ENCODE data around the gene DGKB. TPM values are rescaled to one million over a fixed set of nuclear protein-coding genes. Genes with fewer than 3 reads are reported as not detected.

DGKB gene
- total and polyA plus RNA-seq, 2 experiments from 2014 or later: 0.28 to 1.7 TPM

DNA sequence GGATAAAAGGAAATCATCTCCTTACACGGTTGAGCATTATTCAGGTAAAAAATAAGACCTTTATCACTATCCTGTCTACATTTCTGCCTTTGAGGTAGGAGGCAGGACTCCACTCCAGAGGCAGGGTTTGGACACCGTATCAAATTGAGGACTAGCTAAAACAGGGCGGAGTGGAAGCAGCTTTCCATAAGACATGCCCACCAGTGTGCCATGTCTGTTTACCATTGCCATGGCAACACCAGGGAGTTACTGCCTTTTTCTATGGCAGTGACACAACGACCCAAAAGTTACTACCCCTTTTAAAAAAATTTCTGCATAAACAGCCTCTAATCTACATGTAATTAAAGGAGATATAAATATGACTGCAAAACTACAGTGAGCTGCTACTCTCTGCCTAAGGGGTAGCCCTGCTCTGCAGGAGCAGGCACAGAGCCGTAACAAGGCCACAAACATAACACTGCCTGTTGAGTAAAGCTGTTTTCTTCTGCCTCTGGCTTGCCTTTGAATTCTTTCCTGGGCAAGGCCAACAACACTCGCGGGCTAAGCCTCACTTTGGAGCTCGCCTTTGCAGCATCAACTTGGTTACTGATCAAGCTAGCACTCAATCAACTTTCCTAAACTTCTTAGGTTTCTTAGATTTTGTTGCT, 26.5 kb downstream of the DGKB start:
- no peaks in the 10 kb centered on the region for H4K20me1 ChIP-seq (ENCODE audit: insufficient read depth, poor library complexity, severe bottlenecking)
- no peaks in the 10 kb centered on the region for H3K79me2 ChIP-seq
- 82% methylated on average over 8 of the region's 8 CpGs for WGBS (ENCODE audit: low lambda C conversion rate, missing lambda C conversion rate)
- H3K4me1 ChIP-seq (ENCODE audit: insufficient read depth): no peaks in the 10 kb centered on the region
- TF ChIP-seq EZH2phosphoT487 (IDR thresholded peaks at IDR 0.05; ENCODE audit: low read depth, severe bottlenecking, unreplicated experiment): no peak
- no peak for TF ChIP-seq EZH2 (IDR thresholded peaks at IDR 0.05; ENCODE audit: borderline replicate concordance)
- TF ChIP-seq, protein P1, sequence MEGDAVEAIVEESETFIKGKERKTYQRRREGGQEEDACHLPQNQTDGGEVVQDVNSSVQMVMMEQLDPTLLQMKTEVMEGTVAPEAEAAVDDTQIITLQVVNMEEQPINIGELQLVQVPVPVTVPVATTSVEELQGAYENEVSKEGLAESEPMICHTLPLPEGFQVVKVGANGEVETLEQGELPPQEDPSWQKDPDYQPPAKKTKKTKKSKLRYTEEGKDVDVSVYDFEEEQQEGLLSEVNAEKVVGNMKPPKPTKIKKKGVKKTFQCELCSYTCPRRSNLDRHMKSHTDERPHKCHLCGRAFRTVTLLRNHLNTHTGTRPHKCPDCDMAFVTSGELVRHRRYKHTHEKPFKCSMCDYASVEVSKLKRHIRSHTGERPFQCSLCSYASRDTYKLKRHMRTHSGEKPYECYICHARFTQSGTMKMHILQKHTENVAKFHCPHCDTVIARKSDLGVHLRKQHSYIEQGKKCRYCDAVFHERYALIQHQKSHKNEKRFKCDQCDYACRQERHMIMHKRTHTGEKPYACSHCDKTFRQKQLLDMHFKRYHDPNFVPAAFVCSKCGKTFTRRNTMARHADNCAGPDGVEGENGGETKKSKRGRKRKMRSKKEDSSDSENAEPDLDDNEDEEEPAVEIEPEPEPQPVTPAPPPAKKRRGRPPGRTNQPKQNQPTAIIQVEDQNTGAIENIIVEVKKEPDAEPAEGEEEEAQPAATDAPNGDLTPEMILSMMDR (IDR thresholded peaks at IDR 0.05; ENCODE audit: poor library complexity): no peak
- H3K9me3 ChIP-seq (ENCODE audit: low read depth): no peaks in the 10 kb centered on the region
- no peaks in the 10 kb centered on the region for H3K27me3 ChIP-seq
- H3K36me3 ChIP-seq (replicated peaks; ENCODE audit: insufficient read depth, low read depth): no peaks in the 10 kb centered on the region
- no peak overlapping the region for H3K4me2 ChIP-seq
- DNase-seq (ENCODE audit: low spot score): no peak
- no peak overlapping the region for H3K4me3 ChIP-seq
- no peak overlapping the region for H2AFZ ChIP-seq
- H3K9me2 ChIP-seq (replicated peaks; ENCODE audit: insufficient read depth): no peaks in the 10 kb centered on the region
- H3K27ac ChIP-seq: no peak overlapping the region

- no peaks in the 10 kb centered on the region for H3K36me3 ChIP-seq (replicated peaks; ENCODE audit: insufficient read depth, low read depth)
- DNase-seq (ENCODE audit: low spot score): no peak
- H3K4me2 ChIP-seq: no peak overlapping the region
- H3K27me3 ChIP-seq: no peaks in the 10 kb centered on the region
- no peaks in the 10 kb centered on the region for H3K9me2 ChIP-seq (replicated peaks; ENCODE audit: insufficient read depth)
- H4K20me1 ChIP-seq (ENCODE audit: insufficient read depth, poor library complexity, severe bottlenecking): no peaks in the 10 kb centered on the region
- no peak overlapping the region for H2AFZ ChIP-seq
- H3K27ac ChIP-seq: no peak overlapping the region
- TF ChIP-seq EZH2phosphoT487 (IDR thresholded peaks at IDR 0.05; ENCODE audit: low read depth, severe bottlenecking, unreplicated experiment) (no peak), EZH2 (IDR thresholded peaks at IDR 0.05; ENCODE audit: borderline replicate concordance) (no peak)
- TF ChIP-seq, protein P1 (IDR thresholded peaks at IDR 0.05; ENCODE audit: poor library complexity): no peak
- no peaks in the 10 kb centered on the region for H3K9me3 ChIP-seq (ENCODE audit: low read depth)
- no peak overlapping the region for H3K4me3 ChIP-seq
- no peaks in the 10 kb centered on the region for H3K79me2 ChIP-seq
- H3K4me1 ChIP-seq (ENCODE audit: insufficient read depth): no peaks in the 10 kb centered on the region
- WGBS (ENCODE audit: low lambda C conversion rate, missing lambda C conversion rate): 88% methylated on average over 6 of the region's 6 CpGs
These were observed 30.7 kb downstream of the DGKB start for GRCh38 chr7:14871880-14872279.

GRCh38 chr7:14870394-14870793, 32.2 kb downstream of the DGKB start:
- no peaks in the 10 kb centered on the region for H3K79me2 ChIP-seq
- no peaks in the 10 kb centered on the region for H3K9me3 ChIP-seq (ENCODE audit: low read depth)
- no peak for DNase-seq (ENCODE audit: low spot score)
- H3K27me3 ChIP-seq: no peaks in the 10 kb centered on the region
- no peaks in the 10 kb centered on the region for H3K4me1 ChIP-seq (ENCODE audit: insufficient read depth)
- 83% methylated on average over 10 of the region's 11 CpGs for WGBS (ENCODE audit: low lambda C conversion rate, missing lambda C conversion rate)
- H2AFZ ChIP-seq: no peak overlapping the region
- no peaks in the 10 kb centered on the region for H3K9me2 ChIP-seq (replicated peaks; ENCODE audit: insufficient read depth)
- no peak for TF ChIP-seq EZH2 (IDR thresholded peaks at IDR 0.05; ENCODE audit: borderline replicate concordance)
- no peak for TF ChIP-seq EZH2phosphoT487 (IDR thresholded peaks at IDR 0.05; ENCODE audit: low read depth, severe bottlenecking, unreplicated experiment)
- TF ChIP-seq, protein P1 (IDR thresholded peaks at IDR 0.05; ENCODE audit: poor library complexity): no peak
- H4K20me1 ChIP-seq (ENCODE audit: insufficient read depth, poor library complexity, severe bottlenecking): no peaks in the 10 kb centered on the region
- no peak overlapping the region for H3K27ac ChIP-seq
- no peaks in the 10 kb centered on the region for H3K36me3 ChIP-seq (replicated peaks; ENCODE audit: insufficient read depth, low read depth)
- no peak overlapping the region for H3K4me2 ChIP-seq
- H3K4me3 ChIP-seq: no peak overlapping the region
